Spleen (tissue), 11 donors: Measurements from ENCODE around the gene MAP3K7CL. TPM values are rescaled to one million over a fixed set of nuclear protein-coding genes. Genes with fewer than 3 reads are reported as not detected.

Experiments
- DNase-seq: peaks from one replicate; pipeline ENCODE4 v3.0.0-alpha.2; 2020
- H3K27ac ChIP-seq, 8 donors: fragments of 200-600 bp; sonication (generic) in 7 of 8; 1 replicate in 4 of 8; 2 replicates in 4 of 8; pipeline versions ENCODE4 v1.5.0 to v1.8.0; 2016 to 2021; ENCODE audit warnings: inconsistent platforms in 4 of 8, mild to moderate bottlenecking in 4 of 8, moderate library complexity in 1 of 8
- H3K27me3 ChIP-seq, 7 donors: fragments of 200-600 bp; sonication (generic) in 6 of 7; replicated peaks in 1 of 7; 1 replicate in 4 of 7; 2 replicates in 3 of 7; pipeline versions ENCODE4 v1.5.0 to v1.8.0; 2016 to 2021; ENCODE audit warnings: inconsistent platforms in 3 of 7, mild to moderate bottlenecking in 1 of 7
- H3K36me3 ChIP-seq, 6 donors: fragments of 200-600 bp; sonication (generic) in 5 of 6; 1 replicate in 4 of 6; 2 replicates in 2 of 6; pipeline versions ENCODE4 v1.5.0 to v1.8.0; 2016 to 2021; ENCODE audit warnings: inconsistent platforms in 2 of 6
- H3K4me1 ChIP-seq, 6 donors: fragments of 200-600 bp; sonication (generic) in 5 of 6; 1 replicate in 3 of 6; 2 replicates in 3 of 6; pipeline versions ENCODE4 v1.5.0 to v1.8.0; 2016 to 2021; ENCODE audit warnings: inconsistent platforms in 3 of 6
- H3K4me3 ChIP-seq, 8 donors: fragments of 200-600 bp; sonication (generic) in 7 of 8; 1 replicate in 4 of 8; 2 replicates in 4 of 8; pipeline versions ENCODE4 v1.5.0 to v1.8.0; 2016 to 2021; ENCODE audit warnings: inconsistent platforms in 4 of 8, mild to moderate bottlenecking in 4 of 8, moderate library complexity in 2 of 8
- H3K9me3 ChIP-seq, 8 donors: fragments of 200-600 bp; sonication (generic) in 7 of 8; 1 replicate in 4 of 8; 2 replicates in 4 of 8; pipeline versions ENCODE4 v1.5.0 to v1.8.0; 2016 to 2021; ENCODE audit warnings: inconsistent platforms in 4 of 8
- POLR2A ChIP-seq, 3 donors: fragments of 450-650 bp; IDR thresholded peaks; one replicate each; pipeline ENCODE4 v1.5.1; 2017; ENCODE audit warnings: antibody characterized with exemption in 3 of 3, mild to moderate bottlenecking in 1 of 3
- POLR2AphosphoS5 ChIP-seq, 3 donors: sonication (generic); formaldehyde crosslinking; IDR thresholded peaks; one replicate each; pipeline ENCODE4 v1.5.1; 2017; ENCODE audit warnings: antibody characterized with exemption in 3 of 3
- WGBS, 5 donors: extraction: QIAGEN DNeasy Blood & Tissue Kit in 3 of 5; methylation state at CpG; one replicate each; pipeline versions ENCODE4 v1.1.5 to v1.1.7; 2013 to 2018; 5-methylcytosine and 5-hydroxymethylcytosine counted together
- intact Hi-C: fragments of 100-400 bp; cut with DNase I; formaldehyde crosslinking; loops from one replicate; pipeline ENCODE4 v1.15.0; 2023; ENCODE audit warnings: low total_unique reads
- polyA plus RNA-seq, 3 donors: library from polyadenylated mRNA; stranded (reverse); fragments of 200-250 nt; gene quantifications; one replicate each; pipeline ENCODE4 v1.2.1, GENCODE V29; 2013
- total RNA-seq, 7 donors: library from RNA; depleted of rRNA in 3 of 7; stranded (reverse); fragments of >200 nt in 3 of 7; fragmentation: NEBNext Ultra II Directional in 4 of 7; extraction: Animal tissue kit (Norgen Biotek cat#: 25700) in 4 of 7; gene quantifications; one replicate each; pipeline versions ENCODE4 v1.1.0 to v1.2.1, GENCODE V29; 2016 to 2021
- TF ChIP-seq, protein P1 (sequence below), 11 experiments: fragments of 200-600 bp in 7 of 11; fragments of 450-650 bp in 4 of 11; sonication (generic) in 4 of 11; IDR thresholded peaks in 8 of 11; conservative IDR thresholded peaks in 3 of 11; 1 replicate in 7 of 11; 2 replicates in 4 of 11; pipeline versions ENCODE4 v1.4.0 to v1.8.0; 2016 to 2021; ENCODE audit warnings: antibody characterized with exemption in 11 of 11, inconsistent platforms in 4 of 11, mild to moderate bottlenecking in 1 of 11
- donor health status: healthy with polysubstance abuse.
- donor health status: DM: no; HTN: no; CAD: no; lungs with moderate emphysema.
- donor health status: DM: no; HTN: no; CAD: no.
- donor health status: Bipolar disorder and iron deficiency.
- donor health status: healthy.
- donor health status: DM: no; HTN: no; CAD: no.
- donor health status: DM: yes; HTN: yes; CAD: no.

Gene MAP3K7CL
- total and polyA plus RNA-seq, 10 donors, result 6.9 to 24.3 (median 12.4) TPM

DNA sequence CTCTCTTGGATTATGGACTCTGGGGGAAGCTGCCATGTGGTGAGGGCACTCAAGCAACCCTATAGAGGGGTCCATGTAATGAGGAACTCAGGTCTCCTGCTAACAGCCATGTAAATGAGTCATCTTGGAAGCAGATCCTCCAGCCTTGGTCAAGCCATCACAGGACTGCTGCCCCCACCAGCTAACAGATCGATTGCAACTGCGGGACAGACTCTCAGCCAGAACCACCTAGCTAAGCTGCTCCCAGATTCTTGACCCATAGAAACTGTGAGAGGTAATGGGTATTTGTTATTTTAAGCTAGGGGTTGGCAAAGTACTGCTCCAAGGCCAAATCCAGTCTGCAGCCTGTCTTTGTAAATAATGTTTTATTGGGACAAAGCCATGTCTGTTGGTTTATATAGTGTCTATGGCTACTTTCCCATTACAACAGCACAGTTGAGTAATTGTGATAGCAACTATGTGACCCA, 27.6 kb upstream of the MAP3K7CL start:
- intact Hi-C loops, result no loop called here
- H3K36me3 ChIP-seq, result peaks cover 0 to 12% (median 0%) of the 10 kb centered on the region in 6 donors

DNA sequence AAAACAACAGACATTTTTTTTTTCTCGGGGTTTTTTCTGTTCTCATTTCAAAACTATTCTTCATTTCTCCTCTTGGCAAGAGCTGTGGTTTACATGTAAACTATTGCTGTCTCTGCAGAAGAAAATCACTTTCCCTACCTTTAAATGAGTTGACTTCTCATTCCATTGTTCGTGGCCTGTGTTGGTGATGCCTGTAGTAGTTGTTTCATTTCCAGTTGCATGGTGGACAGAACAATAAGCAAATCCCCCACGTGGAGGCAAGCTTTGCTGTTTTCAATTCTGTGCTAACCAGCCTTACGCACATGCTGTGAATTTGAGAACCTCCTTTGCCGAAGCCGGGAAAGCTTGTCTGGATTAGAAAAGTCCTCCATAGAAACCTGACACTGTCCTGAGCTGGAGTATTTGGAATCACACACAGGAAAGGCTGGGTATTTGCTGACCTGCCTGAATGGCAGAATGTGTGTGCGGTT, 26.2 kb upstream of the MAP3K7CL start:
- Histone ChIP-seq H3K4me1 (peaks cover 0 to 7% (median 0%) of the 10 kb centered on the region in 6 donors), H3K36me3 (peaks cover 0 to 12% (median 0%) of the 10 kb centered on the region in 6 donors), H3K27me3 (no peaks in the 10 kb centered on the region), H3K27ac (no peak overlapping the region), H3K4me3 (no peak overlapping the region), H3K9me3 (no peaks in the 10 kb centered on the region)
- intact Hi-C loops, result no loop called here
- no peak for TF ChIP-seq POLR2AphosphoS5 (IDR thresholded peaks at IDR 0.05)
- TF ChIP-seq, protein P1, sequence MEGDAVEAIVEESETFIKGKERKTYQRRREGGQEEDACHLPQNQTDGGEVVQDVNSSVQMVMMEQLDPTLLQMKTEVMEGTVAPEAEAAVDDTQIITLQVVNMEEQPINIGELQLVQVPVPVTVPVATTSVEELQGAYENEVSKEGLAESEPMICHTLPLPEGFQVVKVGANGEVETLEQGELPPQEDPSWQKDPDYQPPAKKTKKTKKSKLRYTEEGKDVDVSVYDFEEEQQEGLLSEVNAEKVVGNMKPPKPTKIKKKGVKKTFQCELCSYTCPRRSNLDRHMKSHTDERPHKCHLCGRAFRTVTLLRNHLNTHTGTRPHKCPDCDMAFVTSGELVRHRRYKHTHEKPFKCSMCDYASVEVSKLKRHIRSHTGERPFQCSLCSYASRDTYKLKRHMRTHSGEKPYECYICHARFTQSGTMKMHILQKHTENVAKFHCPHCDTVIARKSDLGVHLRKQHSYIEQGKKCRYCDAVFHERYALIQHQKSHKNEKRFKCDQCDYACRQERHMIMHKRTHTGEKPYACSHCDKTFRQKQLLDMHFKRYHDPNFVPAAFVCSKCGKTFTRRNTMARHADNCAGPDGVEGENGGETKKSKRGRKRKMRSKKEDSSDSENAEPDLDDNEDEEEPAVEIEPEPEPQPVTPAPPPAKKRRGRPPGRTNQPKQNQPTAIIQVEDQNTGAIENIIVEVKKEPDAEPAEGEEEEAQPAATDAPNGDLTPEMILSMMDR (IDR thresholded peaks at IDR 0.05 in 8 of 11, conservative IDR thresholded peaks at IDR 0.05 in 3 of 11), result no peak
- TF ChIP-seq POLR2A (IDR thresholded peaks at IDR 0.05), result no peak
- DNase-seq, result no peak
- WGBS, 5 donors, result 72 to 82% (median 78%) methylated on average over 7 of the region's 7 CpGs

More for the DNA sequence above, 27.6 kb upstream of the MAP3K7CL start:
- no peaks in the 10 kb centered on the region for H3K9me3 ChIP-seq
- TF ChIP-seq POLR2AphosphoS5 (IDR thresholded peaks at IDR 0.05) (no peak), POLR2A (IDR thresholded peaks at IDR 0.05) (no peak)
- TF ChIP-seq, protein P1 (IDR thresholded peaks at IDR 0.05 in 8 of 11, conservative IDR thresholded peaks at IDR 0.05 in 3 of 11), result no peak
- WGBS, 5 donors, result 85 to 98% (median 95%) methylated on average over 2 of the region's 2 CpGs
- DNase-seq, result no peak
- no peak overlapping the region for H3K4me3 ChIP-seq
- H3K4me1 ChIP-seq, result peaks cover 0 to 7% (median 0%) of the 10 kb centered on the region in 6 donors
- H3K27me3 ChIP-seq, result no peaks in the 10 kb centered on the region
- no peak overlapping the region for H3K27ac ChIP-seq

DNA sequence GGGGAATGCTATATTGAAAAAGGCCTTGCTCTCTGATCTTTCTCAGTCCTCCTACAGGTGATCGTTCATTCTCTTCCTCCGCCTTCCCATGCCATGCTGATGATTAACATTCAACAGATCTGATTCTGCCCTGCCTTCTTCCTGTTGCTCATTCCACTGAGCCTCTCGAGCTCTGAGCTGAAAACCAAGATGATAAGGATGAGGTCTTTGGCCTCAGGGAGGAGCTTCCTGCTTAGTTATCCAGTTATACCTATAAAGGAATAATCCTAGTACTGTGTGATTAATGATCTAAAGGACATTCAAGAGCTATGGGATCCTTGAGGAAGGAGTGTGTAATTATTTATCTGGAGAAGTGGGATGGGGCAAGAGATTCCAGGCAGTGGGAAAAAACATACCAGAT, 25.2 kb upstream of the MAP3K7CL start:
- no peak overlapping the region for H3K4me3 ChIP-seq
- no peaks in the 10 kb centered on the region for H3K27me3 ChIP-seq
- TF ChIP-seq, protein P1 (IDR thresholded peaks at IDR 0.05 in 8 of 11, conservative IDR thresholded peaks at IDR 0.05 in 3 of 11), result no peak
- TF ChIP-seq POLR2A (IDR thresholded peaks at IDR 0.05), result no peak
- TF ChIP-seq POLR2AphosphoS5 (IDR thresholded peaks at IDR 0.05), result no peak
- peaks cover 0 to 12% (median 0%) of the 10 kb centered on the region in 6 donors for H3K36me3 ChIP-seq
- no peak for DNase-seq
- intact Hi-C loops, result no loop called here
- no peaks in the 10 kb centered on the region for H3K9me3 ChIP-seq
- H3K4me1 ChIP-seq, result peaks cover 0 to 4% (median 0%) of the 10 kb centered on the region in 6 donors
- 77 to 85% (median 79%) methylated on average over 3 of the region's 3 CpGs for WGBS, 5 donors
- no peak overlapping the region for H3K27ac ChIP-seq

DNA sequence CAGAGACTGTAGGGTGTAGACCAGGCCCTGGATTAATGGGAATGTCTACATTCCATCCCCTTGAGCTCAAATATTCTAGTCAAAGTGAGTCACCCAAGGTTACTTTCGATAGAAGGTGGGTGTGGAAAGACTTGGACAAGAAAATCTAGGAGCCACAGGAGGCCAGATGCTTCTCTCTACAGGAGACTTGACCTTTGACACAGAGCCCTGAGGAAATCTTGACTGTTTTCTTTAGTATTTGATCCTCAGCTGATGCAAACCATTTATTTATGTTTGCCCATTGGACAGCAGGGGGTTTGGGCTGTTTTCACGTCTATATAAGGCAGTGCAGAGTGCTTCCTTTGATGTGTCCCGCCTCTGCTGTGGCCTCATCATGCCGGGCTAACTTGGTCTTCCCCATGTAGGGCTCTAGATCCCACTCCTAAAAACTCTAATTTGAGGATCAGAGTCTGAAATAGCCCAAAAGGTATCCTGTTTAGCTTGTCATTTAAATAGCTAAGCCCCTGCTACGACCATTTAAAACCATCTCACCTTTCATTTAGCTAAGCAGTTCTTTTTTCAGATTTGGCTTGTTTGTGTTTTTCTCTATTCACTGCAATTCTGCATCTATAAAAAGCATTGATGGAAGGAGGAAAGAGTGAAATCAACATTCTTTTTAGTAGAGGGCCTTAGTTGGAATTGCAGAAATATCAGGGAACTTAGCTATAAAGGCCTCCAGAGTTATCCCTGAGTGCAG, 15.5 kb upstream of the MAP3K7CL start:
- Histone ChIP-seq H3K9me3 (no peaks in the 10 kb centered on the region), H3K27me3 (no peaks in the 10 kb centered on the region), H3K4me1 (no peaks in the 10 kb centered on the region), H3K36me3 (no peaks in the 10 kb centered on the region), H3K4me3 (no peak overlapping the region), H3K27ac (no peak overlapping the region)
- intact Hi-C loops, result no loop called here
- WGBS, 5 donors, result 79 to 87% (median 86%) methylated on average over 5 of the region's 5 CpGs
- no peak for DNase-seq
- TF ChIP-seq, protein P1 (IDR thresholded peaks at IDR 0.05 in 8 of 11, conservative IDR thresholded peaks at IDR 0.05 in 3 of 11), result no peak
- TF ChIP-seq POLR2A (IDR thresholded peaks at IDR 0.05) (no peak), POLR2AphosphoS5 (IDR thresholded peaks at IDR 0.05) (no peak)
